NB4 (cell line): ENCODE data around the gene RARB.

Source experiments
- DNase-seq: peaks from one replicate; pipeline ENCODE4 v3.0.0; 2010; ENCODE audit warnings: low read depth
- H3K4me3 ChIP-seq: one replicate; pipeline ENCODE4 v1.5.1; 2011; ENCODE audit warnings: mild to moderate bottlenecking, low read depth, low read length, moderate library complexity
- CTCF ChIP-seq: IDR thresholded peaks from one replicate; pipeline ENCODE4 v1.5.1; 2012; ENCODE audit warnings: low read depth, low read length
- MYC ChIP-seq: IDR thresholded peaks from 2 replicates; pipeline ENCODE4 v1.6.1; 2011; ENCODE audit warnings: low read depth, low read length
- POLR2A ChIP-seq: IDR thresholded peaks from 2 replicates; pipeline ENCODE4 v1.6.1; 2011; ENCODE audit warnings: mild to moderate bottlenecking; ENCODE audit not compliant: insufficient read length; ENCODE audit errors: extremely low read depth
- TF ChIP-seq, protein P1 (sequence below): IDR thresholded peaks from 2 replicates; pipeline ENCODE4 v1.6.1; 2011; ENCODE audit warnings: low read depth, low read length

The RARB gene

DNA sequence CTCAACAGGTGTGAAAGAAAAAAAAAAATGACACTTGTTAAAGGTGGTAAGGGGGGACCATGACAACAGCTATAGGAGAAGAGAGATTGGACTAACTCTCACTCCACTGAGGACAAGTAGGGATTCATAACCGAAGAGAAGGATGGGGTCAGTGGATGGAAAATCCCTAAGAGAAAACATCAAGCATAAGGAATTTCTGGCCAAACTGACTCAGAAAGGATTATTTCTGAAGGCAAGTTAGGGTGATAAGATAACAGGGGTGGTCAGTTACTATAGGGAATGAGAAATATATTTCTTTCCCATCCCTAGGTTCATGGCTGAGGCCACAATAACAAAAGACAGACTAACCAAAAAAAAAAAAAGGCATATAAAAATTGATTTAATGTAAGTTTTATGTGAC lies 9.5 kb upstream of the RARB start:
- TF ChIP-seq POLR2A: no peak
- no peak for TF ChIP-seq CTCF
- TF ChIP-seq, protein P1, sequence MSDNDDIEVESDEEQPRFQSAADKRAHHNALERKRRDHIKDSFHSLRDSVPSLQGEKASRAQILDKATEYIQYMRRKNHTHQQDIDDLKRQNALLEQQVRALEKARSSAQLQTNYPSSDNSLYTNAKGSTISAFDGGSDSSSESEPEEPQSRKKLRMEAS: no peak
- no peak for TF ChIP-seq MYC
- DNase-seq: no peak
- H3K4me3 ChIP-seq: no peak overlapping the region

- TF ChIP-seq POLR2A: no peak
- TF ChIP-seq, protein P1: no peak
- no peak for TF ChIP-seq CTCF
- TF ChIP-seq MYC: no peak
- DNase-seq: no peak
- no peak overlapping the region for H3K4me3 ChIP-seq
These were observed 8.8 kb upstream of the RARB start for GRCh38 chr3:25419251-25419650.

DNA sequence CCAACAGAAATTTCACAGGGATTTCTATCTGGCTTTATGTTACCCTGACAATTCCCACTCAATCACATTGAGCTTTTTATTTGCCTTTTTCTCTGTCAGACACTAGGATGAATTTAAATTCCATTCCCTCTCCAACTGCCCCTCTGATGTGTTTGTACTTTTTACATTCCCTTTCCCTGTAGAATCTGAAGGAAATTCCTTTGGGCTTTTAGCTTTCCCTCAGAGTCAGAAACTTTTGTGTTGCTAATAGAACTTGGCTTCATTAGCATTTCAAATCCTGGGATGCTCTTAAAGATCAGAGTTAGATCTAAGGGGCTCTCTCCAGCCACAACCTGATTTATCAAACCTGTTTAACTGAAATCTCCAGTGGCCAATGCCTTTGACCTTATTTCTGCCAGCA lies 7.9 kb upstream of the RARB start:
- DNase-seq: no peak
- no peak overlapping the region for H3K4me3 ChIP-seq
- TF ChIP-seq MYC: no peak
- TF ChIP-seq POLR2A: no peak
- TF ChIP-seq, protein P1: no peak

GRCh38 chr3:25420885-25421284 lies 7.2 kb upstream of the RARB start:
- DNase-seq: no peak
- H3K4me3 ChIP-seq: no peak overlapping the region
- TF ChIP-seq, protein P1: no peak
- no peak for TF ChIP-seq MYC
- TF ChIP-seq CTCF: no peak
- no peak for TF ChIP-seq POLR2A

- no peak for DNase-seq
- TF ChIP-seq CTCF (no peak), MYC (no peak), POLR2A (no peak)
- TF ChIP-seq, protein P1: no peak
- H3K4me3 ChIP-seq: no peak overlapping the region
These were observed 6.3 kb upstream of the RARB start for GRCh38 chr3:25421747-25422146.

- DNase-seq: no peak
- no peak overlapping the region for H3K4me3 ChIP-seq
- TF ChIP-seq CTCF: no peak
These were observed 4.1 kb upstream of the RARB start for GRCh38 chr3:25423780-25424588.
